ENCODE data around the gene KLHL24. TPM values are rescaled to one million over a fixed set of nuclear protein-coding genes. Genes with fewer than 3 reads are reported as not detected.

The KLHL24 gene
- total RNA-seq, 1 experiment from 2014 or later: 109 TPM

DNA sequence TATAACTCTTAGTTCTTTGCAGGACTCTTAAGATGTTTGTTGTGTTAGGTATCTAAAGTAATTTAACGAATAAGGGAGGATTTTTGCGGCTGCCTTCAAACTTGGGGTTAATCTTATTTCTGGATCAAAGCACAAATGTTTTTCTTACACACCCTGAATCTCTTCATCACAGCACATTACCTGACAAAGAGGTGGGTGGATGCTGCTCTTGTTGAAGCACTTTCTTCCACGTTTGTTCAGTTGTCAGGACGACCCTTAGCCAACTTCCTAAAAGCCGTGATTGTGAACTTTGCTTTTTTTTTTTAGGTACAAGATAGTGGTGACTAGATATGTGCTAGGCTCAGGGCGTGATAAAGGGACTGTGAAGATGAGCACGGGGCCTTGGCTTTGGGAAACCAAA, 98.1 kb downstream of the KLHL24 start:
- Histone ChIP-seq H3K27ac (ENCODE audit: low read length) (no peak overlapping the region), H3K9me2 (replicated peaks; ENCODE audit: insufficient read depth, low read length) (no peaks in the 10 kb centered on the region), H3K4me3 (ENCODE audit: low read length) (no peak overlapping the region), H3K4me2 (ENCODE audit: low read depth, low read length, poor library complexity, severe bottlenecking) (no peak overlapping the region), H3K79me2 (ENCODE audit: low read length) (peaks cover 59% of the 10 kb centered on the region), H3K9ac (ENCODE audit: low read length) (no peak overlapping the region), H3K36me3 (ENCODE audit: insufficient read depth, low read length) (peaks cover 80% of the 10 kb centered on the region), H4K20me1 (ENCODE audit: insufficient read depth, low read depth, low read length) (no peaks in the 10 kb centered on the region), H2AFZ (ENCODE audit: low read length) (no peak overlapping the region), H3K4me1 (ENCODE audit: low read length) (no peaks in the 10 kb centered on the region), H3K9me3 (ENCODE audit: low read length) (no peaks in the 10 kb centered on the region), H3K27me3 (ENCODE audit: low read length) (no peaks in the 10 kb centered on the region)
- DNase-seq: no peak

Other genes starting within 250 kb of the KLHL24 start
- 11.3 and 12.2 TPM in 2 replicates for gene MCF2L2, start 207.0 kb upstream of the KLHL24 start, total RNA-seq (2014; rRNA removed; shearing (Covaris generic); ENCODE audit: low replicate concordance)
- 41.1 and 50.9 TPM in 2 replicates for gene KLHL6, start 79.9 kb upstream of the KLHL24 start, total RNA-seq (2014; rRNA removed; shearing (Covaris generic); ENCODE audit: low replicate concordance)
- 72.9 and 92.8 TPM in 2 replicates for gene YEATS2, start 62.2 kb downstream of the KLHL24 start, total RNA-seq (2014; rRNA removed; shearing (Covaris generic); ENCODE audit: low replicate concordance)
- 1.2 and 10.8 TPM in 2 replicates for gene MAP6D1, start 190.0 kb downstream of the KLHL24 start, total RNA-seq (2014; rRNA removed; shearing (Covaris generic); ENCODE audit: low replicate concordance)
- gene PARL, start 249.3 kb downstream of the KLHL24 start, total RNA-seq (2014; rRNA removed; shearing (Covaris generic); ENCODE audit: low replicate concordance): 44.9 and 48.8 TPM in 2 replicates

Data from Karpas-422 (cell line).